HCT116 (cell line): ENCODE data around the gene ZNF660.

Experiments
- POLR2A ChIP-seq: IDR thresholded peaks from 2 replicates; pipeline ENCODE4 v1.7.0; 2011; ENCODE audit warnings: borderline replicate concordance; ENCODE audit not compliant: insufficient read depth, insufficient read length; ENCODE audit errors: extremely low read depth
- POLR2AphosphoS5 ChIP-seq: IDR thresholded peaks from 2 replicates; pipeline ENCODE4 v1.6.1; 2011; ENCODE audit warnings: mild to moderate bottlenecking, low read depth, low read length, moderate library complexity
- SP1 ChIP-seq: IDR thresholded peaks from 2 replicates; pipeline ENCODE4 v1.6.1; 2012; ENCODE audit warnings: low read depth
- TCF7L2 ChIP-seq: IDR thresholded peaks from 2 replicates; pipeline ENCODE4 v1.7.0; 2011; ENCODE audit warnings: borderline replicate concordance, inconsistent platforms; ENCODE audit not compliant: insufficient read depth, insufficient read length; ENCODE audit errors: extremely low read depth
- TF ChIP-seq, protein P1 (sequence below), 3 experiments: fragments of 200-600 bp in 1 of 3; sonication (generic) in 1 of 3; IDR thresholded peaks in 2 of 3; conservative IDR thresholded peaks in 1 of 3; 2 replicates each; pipeline ENCODE4 v1.5.1; 2012 to 2017; ENCODE audit warnings: low read depth in 2 of 3, low read length in 2 of 3, antibody characterized with exemption in 1 of 3, borderline replicate concordance in 1 of 3, control low read depth in 1 of 3, mild to moderate bottlenecking in 1 of 3, mixed read lengths in 1 of 3, mixed run types in 1 of 3, moderate library complexity in 1 of 3; ENCODE audit not compliant: insufficient read depth in 1 of 3

GRCh38 chr3:44555723-44556122, 29.0 kb upstream of the ZNF660 start:
- TF ChIP-seq, protein P1, sequence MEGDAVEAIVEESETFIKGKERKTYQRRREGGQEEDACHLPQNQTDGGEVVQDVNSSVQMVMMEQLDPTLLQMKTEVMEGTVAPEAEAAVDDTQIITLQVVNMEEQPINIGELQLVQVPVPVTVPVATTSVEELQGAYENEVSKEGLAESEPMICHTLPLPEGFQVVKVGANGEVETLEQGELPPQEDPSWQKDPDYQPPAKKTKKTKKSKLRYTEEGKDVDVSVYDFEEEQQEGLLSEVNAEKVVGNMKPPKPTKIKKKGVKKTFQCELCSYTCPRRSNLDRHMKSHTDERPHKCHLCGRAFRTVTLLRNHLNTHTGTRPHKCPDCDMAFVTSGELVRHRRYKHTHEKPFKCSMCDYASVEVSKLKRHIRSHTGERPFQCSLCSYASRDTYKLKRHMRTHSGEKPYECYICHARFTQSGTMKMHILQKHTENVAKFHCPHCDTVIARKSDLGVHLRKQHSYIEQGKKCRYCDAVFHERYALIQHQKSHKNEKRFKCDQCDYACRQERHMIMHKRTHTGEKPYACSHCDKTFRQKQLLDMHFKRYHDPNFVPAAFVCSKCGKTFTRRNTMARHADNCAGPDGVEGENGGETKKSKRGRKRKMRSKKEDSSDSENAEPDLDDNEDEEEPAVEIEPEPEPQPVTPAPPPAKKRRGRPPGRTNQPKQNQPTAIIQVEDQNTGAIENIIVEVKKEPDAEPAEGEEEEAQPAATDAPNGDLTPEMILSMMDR (IDR thresholded peaks at IDR 0.05 in 2 of 3, conservative IDR thresholded peaks at IDR 0.05 in 1 of 3; ENCODE audit: borderline replicate concordance in 1 of 3, insufficient read depth in 1 of 3, low read depth in 2 of 3, low read length in 2 of 3) = no peak
- TF ChIP-seq TCF7L2 = no peak
- no peak for TF ChIP-seq POLR2A
- TF ChIP-seq SP1 = no peak
- TF ChIP-seq POLR2AphosphoS5 = no peak
